HEK293T (cell line): ENCODE measurements around the gene CYGB.

Source experiments
- CTCF ChIA-PET: fragments of 350-600 bp; formaldehyde crosslinking; extraction: SDS; loops from one replicate; lab custom pipeline; 2021; ENCODE audit warnings: antibody characterized with exemption, inconsistent platforms; lab: Yijun Ruan, JAX
- POLR2A ChIA-PET: fragments of 350-600 bp; formaldehyde crosslinking; extraction: SDS; loops from one replicate; lab custom pipeline; 2020; ENCODE audit warnings: antibody characterized with exemption, inconsistent platforms; lab: Yijun Ruan, JAX
- DNase-seq: peaks from one replicate; pipeline ENCODE4 v3.0.0; 2012; ENCODE audit warnings: mixed read lengths; ENCODE audit errors: extremely low spot score
- ARNT ChIP-seq: fragments of 450-650 bp; IDR thresholded peaks from 2 replicates; pipeline ENCODE4 v1.6.1; 2017; ENCODE audit warnings: mild to moderate bottlenecking
- BHLHE40 ChIP-seq: fragments of 450-650 bp; IDR thresholded peaks from 2 replicates; pipeline ENCODE4 v1.6.1; 2016; ENCODE audit warnings: mild to moderate bottlenecking, moderate library complexity, borderline replicate concordance
- CTBP1 ChIP-seq: fragments of 450-650 bp; IDR thresholded peaks from 2 replicates; pipeline ENCODE4 v1.6.1; 2016; ENCODE audit warnings: borderline replicate concordance
- ELF4 ChIP-seq: fragments of 450-650 bp; IDR thresholded peaks from 2 replicates; pipeline ENCODE4 v1.6.1; 2017; ENCODE audit warnings: antibody characterized with exemption
- FOXA1 ChIP-seq: fragments of 450-650 bp; IDR thresholded peaks from 2 replicates; pipeline ENCODE4 v1.6.1; 2016; ENCODE audit warnings: mild to moderate bottlenecking
- FOXK2 ChIP-seq: fragments of 450-650 bp; IDR thresholded peaks from 2 replicates; pipeline ENCODE4 v1.6.1; 2016; ENCODE audit warnings: mild to moderate bottlenecking
- FOXM1 ChIP-seq: fragments of 450-650 bp; IDR thresholded peaks from 2 replicates; pipeline ENCODE4 v1.6.1; 2017; ENCODE audit warnings: mild to moderate bottlenecking, borderline replicate concordance
- HDGF ChIP-seq: fragments of 450-650 bp; IDR thresholded peaks from 2 replicates; pipeline ENCODE4 v1.6.1; 2017; ENCODE audit warnings: antibody characterized with exemption, borderline replicate concordance
- L3MBTL2 ChIP-seq: fragments of 450-650 bp; conservative IDR thresholded peaks from 2 replicates; pipeline ENCODE4 v1.6.1; 2016; ENCODE audit warnings: mild to moderate bottlenecking
- LEF1 ChIP-seq: fragments of 450-650 bp; IDR thresholded peaks from 2 replicates; pipeline ENCODE4 v1.6.1; 2017; ENCODE audit warnings: mild to moderate bottlenecking, borderline replicate concordance
- NFRKB ChIP-seq: fragments of 450-650 bp; IDR thresholded peaks from 2 replicates; pipeline ENCODE4 v1.6.1; 2016; ENCODE audit warnings: mild to moderate bottlenecking, moderate library complexity
- SP1 ChIP-seq: fragments of 450-650 bp; IDR thresholded peaks from 2 replicates; pipeline ENCODE4 v1.6.1; 2017
- SUZ12 ChIP-seq: fragments of 450-650 bp; IDR thresholded peaks from 2 replicates; pipeline ENCODE4 v1.6.1; 2016; ENCODE audit warnings: mild to moderate bottlenecking
- TARDBP ChIP-seq: fragments of 450-650 bp; IDR thresholded peaks from 2 replicates; pipeline ENCODE4 v1.6.1; 2016
- ZNF384 ChIP-seq: fragments of 450-650 bp; IDR thresholded peaks from 2 replicates; pipeline ENCODE4 v1.6.1; 2016
- TF ChIP-seq, protein P1 (sequence below): fragments of 450-650 bp; IDR thresholded peaks from 2 replicates; pipeline ENCODE4 v1.6.1; 2016

Gene CYGB

DNA sequence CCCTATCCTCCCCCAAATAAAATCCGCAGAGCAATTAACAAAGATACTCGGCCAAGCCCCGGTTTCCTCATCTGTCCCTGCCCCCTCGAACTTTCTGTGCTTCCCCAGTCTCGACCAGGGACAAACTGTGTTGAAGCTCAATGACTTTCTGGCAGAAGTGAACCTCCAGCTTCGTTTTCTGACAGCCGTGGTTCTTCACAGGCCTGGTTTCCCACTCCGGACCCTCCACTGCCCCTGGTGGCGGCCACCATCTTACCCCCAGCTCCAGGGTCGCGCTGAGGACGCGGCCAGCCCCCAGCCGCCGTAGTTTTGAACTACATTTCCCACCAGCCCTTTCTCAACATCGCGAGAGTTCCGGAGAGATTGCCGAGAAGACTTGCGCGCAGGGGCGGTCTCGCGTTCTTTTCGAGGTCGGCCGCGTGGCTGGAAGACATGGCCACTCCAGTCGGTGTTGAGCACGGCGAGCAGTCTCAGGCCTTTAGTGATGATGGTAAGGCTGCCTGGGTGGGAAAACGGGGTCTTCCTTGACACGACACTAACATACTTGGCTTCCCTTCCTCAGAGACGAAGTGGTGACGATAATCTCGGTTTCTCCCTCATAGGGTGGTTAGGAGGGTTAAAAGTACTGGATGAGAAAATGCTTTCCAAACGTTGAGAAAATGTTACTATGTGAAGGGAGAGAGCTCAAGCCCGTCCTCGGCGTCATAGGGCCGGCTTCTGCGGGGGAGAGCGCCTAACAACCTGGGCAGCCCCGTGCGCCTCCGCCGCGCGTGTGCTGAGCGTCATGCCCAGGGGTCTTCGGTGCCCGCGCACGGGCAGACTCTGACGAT lies 20.1 kb upstream of the CYGB start:
- peak; percentile 89 for TF ChIP-seq ELF4
- TF ChIP-seq ARNT = no peak
- no peak for TF ChIP-seq FOXM1
- TF ChIP-seq FOXK2 = no peak
- TF ChIP-seq TARDBP = no peak
- TF ChIP-seq SUZ12 = no peak
- no peak for TF ChIP-seq BHLHE40
- TF ChIP-seq, protein P1, sequence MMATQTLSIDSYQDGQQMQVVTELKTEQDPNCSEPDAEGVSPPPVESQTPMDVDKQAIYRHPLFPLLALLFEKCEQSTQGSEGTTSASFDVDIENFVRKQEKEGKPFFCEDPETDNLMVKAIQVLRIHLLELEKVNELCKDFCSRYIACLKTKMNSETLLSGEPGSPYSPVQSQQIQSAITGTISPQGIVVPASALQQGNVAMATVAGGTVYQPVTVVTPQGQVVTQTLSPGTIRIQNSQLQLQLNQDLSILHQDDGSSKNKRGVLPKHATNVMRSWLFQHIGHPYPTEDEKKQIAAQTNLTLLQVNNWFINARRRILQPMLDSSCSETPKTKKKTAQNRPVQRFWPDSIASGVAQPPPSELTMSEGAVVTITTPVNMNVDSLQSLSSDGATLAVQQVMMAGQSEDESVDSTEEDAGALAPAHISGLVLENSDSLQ = no peak
- TF ChIP-seq FOXA1 = no peak
- no peak for TF ChIP-seq LEF1
- peak; percentile 81; the same call in 1 of the 2 replicates for TF ChIP-seq NFRKB
- no peak for TF ChIP-seq HDGF
- TF ChIP-seq ZNF384 = no peak
- no peak; the same call in 1 of the 2 replicates for TF ChIP-seq SP1
- no peak for TF ChIP-seq CTBP1
- peak; percentile 92 for TF ChIP-seq L3MBTL2
- POLR2A ChIA-PET = interaction anchor here (0.7 to 4.1 kb wide), 59 partner anchors 8 to 204 kb away, joined by 3 to 36 read pairs (median 4); partner anchors contain the start of genes MXRA7, PRCD, PRPSAP1 and RHBDF2
- CTCF ChIA-PET = interaction anchor here (0.6 to 2.6 kb wide), 17 partner anchors 10 to 1281 kb away, joined by 3 to 11 read pairs (median 4); partner anchors contain the start of gene ST6GALNAC2

DNA sequence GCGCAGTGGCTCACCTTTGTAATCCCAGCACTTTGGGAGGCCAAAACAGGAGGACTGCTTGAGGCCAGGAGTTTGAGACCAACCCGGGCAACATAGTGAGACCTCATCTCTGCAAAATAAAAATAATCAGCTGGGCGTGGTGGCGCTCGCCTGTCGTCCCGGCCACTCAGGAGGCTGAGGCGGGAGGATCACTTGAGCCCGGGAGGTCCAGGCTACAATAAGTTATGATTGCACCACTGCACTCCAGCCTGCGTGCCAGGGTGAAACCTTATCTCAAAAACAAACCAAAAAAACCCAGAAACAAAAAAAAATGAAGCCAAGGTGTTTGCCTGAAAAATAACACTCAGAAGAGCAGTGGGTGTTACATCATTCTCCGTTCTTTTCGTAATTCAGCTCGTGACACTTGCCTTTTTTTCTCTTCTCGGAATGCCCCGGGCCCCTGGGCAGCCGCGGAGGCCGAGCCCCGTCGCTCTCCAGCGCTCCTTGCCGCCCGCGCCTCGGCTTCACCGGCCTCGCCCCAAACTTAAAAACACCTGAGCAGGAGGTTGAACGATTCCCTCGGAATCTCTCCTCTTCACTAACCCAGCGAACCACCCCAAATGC lies 19.4 kb upstream of the CYGB start:
- POLR2A ChIA-PET = interaction anchor here (0.7 to 4.1 kb wide), 54 partner anchors 7 to 203 kb away, joined by 3 to 36 read pairs (median 5); partner anchors contain the start of genes MXRA7, PRCD, PRPSAP1 and SPHK1
- CTCF ChIA-PET = interaction anchor here (0.6 to 2.6 kb wide), 13 partner anchors 10 to 1280 kb away, joined by 3 to 11 read pairs (median 5); partner anchors contain the start of gene ST6GALNAC2
- TF ChIP-seq LEF1 (no peak), ZNF384 (no peak), HDGF (no peak), CTBP1 (no peak), TARDBP (no peak), NFRKB (no peak), BHLHE40 (no peak), FOXM1 (no peak), ARNT (no peak), FOXA1 (no peak), L3MBTL2 (no peak), ELF4 (no peak)
- TF ChIP-seq, protein P1 = no peak
- no peak for DNase-seq

More for the DNA sequence above, 20.1 kb upstream of the CYGB start:
- peak; percentile 95 for DNase-seq

DNA sequence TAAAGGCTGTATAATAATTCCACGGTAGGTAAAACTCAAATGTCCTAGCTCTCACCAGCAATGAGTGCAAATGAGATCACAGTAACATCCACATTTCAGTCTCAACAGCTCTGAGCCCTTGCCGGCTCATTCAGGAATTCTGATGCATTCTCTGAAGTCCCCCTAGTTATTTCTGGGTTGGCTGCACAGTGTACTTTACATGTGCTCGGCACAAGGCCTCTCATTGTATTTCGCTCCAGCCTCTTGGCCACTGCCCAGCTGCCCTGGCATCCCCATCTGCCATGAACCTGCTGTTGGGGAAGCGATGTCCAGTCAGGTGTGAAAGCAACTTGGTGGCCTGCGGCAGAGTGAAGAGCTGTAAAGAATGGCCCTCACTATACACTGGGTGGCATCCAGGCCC lies 16.6 kb upstream of the CYGB start:
- CTCF ChIA-PET = no interaction called here
- TF ChIP-seq FOXA1 = no peak
- no peak for TF ChIP-seq BHLHE40
- no peak for TF ChIP-seq NFRKB
- no peak for TF ChIP-seq ZNF384
- TF ChIP-seq SUZ12 = no peak
- no peak for TF ChIP-seq HDGF
- no peak for TF ChIP-seq TARDBP
- no peak for TF ChIP-seq SP1
- TF ChIP-seq LEF1 = no peak
- no peak for TF ChIP-seq ELF4
- TF ChIP-seq L3MBTL2 = no peak
- TF ChIP-seq FOXM1 = no peak
- TF ChIP-seq, protein P1 = no peak
- no peak for TF ChIP-seq FOXK2
- no peak for TF ChIP-seq ARNT
- TF ChIP-seq CTBP1 = no peak
- DNase-seq = no peak
- POLR2A ChIA-PET = interaction anchor here (1.2 to 1.3 kb wide), 3 partner anchors 8 to 117 kb away, joined by 3 to 4 read pairs (median 4); no protein-coding TSS in a partner anchor

DNA sequence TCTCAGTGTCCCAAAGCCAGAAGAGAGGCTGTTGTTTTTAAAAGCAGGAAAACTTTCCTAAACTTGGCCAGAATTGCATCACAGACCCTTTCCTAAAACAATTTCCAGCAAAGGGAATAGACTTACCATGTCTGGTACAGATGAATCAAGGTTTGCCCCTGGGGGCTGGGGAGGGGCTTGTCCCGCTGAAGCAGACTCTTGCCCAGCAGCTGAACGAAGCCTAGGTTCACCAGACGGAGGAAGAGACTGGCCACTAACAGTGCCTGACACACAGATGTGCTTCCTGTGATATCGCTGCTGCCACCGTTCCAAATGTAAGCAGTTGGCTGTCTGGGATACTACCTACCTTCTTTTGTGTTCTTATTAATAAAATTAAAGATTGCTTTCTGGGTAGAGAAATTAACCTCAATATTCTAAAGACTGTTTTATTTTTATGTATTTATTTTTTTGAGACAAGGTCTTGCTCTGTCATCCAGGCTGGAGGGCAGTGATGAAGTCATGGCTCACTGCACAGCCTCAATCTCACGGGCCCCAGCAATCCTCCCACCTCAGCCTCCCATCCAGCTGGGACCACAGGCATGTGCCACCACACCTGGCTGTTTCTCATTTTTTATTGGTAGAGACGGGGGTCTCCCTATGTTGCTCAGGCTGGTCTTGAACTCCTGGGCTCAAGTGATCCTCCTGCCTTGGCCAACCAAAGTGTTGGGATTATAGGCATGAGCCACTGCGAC lies 15.8 kb upstream of the CYGB start:
- DNase-seq = no peak
- TF ChIP-seq ELF4 = no peak
- no peak for TF ChIP-seq BHLHE40
- TF ChIP-seq ZNF384 = no peak
- no peak for TF ChIP-seq CTBP1
- no peak for TF ChIP-seq FOXM1
- TF ChIP-seq TARDBP = no peak
- ChIA-PET CTCF (interaction anchor here (0.9 kb wide), 1 partner anchor 13 kb away, joined by 3 read pairs; the partner anchor contains the start of gene PRCD), POLR2A (interaction anchor here (1.2 to 4.5 kb wide), 3 partner anchors 8 to 118 kb away, joined by 3 to 19 read pairs (median 4); no protein-coding TSS in a partner anchor)
